GM18870 (cell line): Measurements from ENCODE around the gene INTS13.
"Not testable (repeated sequence)": the region's sequence is repeated elsewhere in the genome, so short reads cannot be mapped to it uniquely, and the experiment has no call there.

ENCODE experiments used
- ATAC-seq: cut with Tn5 transposase; IDR thresholded peaks from one replicate; pipeline ENCODE4 v1.9.1; 2021; ENCODE audit warnings: moderate library complexity; ENCODE audit not compliant: unreplicated experiment

The INTS13 gene

DNA sequence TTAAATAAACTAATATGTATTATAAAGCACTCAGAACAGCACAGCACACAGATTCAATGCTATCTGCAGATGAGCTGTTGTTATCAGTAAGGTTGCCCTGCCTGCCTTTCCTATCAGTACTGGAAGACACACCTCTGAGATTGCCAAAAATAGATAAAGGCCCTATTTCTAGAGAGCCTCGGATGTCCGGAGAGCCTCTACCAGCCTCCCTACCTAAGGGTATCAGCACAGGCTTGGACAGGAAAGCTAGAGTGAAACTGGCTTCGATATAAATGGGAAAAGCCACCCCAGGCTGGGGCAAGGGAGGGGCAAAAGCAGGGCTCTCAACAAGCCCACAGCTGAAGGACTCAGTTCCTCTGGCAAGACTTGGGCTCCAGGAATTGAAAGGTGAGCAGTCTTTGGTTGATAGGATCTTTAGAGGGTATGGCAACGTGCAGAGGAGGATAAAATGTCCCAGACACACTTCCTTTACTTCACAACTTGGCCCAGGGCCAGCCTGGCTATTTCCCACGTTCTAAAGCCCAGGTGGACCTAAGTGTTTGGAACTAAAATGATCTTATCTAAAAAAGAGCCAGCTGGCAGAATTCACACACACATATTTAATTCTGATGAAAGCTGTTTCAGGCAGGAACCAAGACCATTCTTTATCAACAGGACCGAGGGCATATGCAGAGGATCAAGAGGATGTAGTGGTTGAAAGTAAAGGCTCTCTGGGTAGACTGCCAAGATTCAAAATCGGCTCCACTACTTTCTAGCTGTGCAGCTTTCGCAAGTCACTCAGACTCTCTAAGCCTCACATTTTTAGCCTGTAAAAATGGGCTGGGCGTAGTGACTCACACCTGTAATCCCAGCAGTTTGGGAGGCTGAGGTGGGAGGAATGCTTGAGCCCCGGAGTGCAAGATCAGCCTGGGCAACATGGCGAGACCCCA, 67.0 kb downstream of the INTS13 start:
- ATAC-seq, result no peak

DNA sequence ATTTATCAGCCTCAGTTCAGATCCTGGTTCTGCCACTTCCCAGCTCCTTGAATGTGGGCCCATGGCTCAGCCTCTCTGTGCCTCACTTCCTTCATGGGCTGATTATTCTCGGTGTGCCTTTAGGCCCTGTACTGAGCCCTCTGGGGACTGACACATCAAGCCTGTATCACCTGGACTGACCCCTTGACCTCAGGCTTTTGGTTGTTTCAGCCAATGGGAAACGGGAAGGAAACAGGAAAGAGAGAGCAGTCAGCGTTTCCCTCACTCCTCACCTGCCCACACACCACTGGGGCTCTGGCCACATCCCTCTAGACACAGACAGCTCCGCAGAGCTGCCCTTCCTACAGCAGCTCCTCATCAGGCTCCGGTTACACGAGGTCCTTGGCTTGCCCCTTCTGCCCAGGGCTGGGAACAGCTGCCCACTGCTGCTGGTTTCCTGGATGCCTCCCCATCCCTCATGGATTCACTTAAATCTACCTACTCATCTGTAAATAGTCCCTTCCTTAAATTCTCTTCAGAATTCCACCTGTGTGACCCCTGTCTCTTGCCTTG, 67.8 kb downstream of the INTS13 start:
- ATAC-seq, result no peak

DNA sequence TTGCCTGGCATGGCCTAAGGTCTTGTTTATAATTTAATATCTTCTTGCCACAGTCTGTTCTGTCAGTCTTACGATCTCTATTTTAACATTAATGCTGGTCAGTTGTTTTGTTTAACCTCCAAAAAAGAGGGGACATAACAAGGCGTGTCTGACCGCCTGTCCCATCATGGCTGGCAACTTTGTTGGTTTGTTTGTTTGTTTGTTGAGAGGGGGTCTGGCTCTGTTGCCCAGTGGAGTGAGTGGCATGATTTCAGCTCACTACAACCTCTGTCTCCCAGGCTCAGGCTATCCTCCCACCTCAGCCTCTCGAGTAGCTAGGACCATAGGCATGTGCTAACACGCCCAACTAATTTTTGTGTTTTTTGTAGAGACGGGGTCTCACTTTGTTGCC, 68.7 kb downstream of the INTS13 start:
- ATAC-seq, result no peak

DNA sequence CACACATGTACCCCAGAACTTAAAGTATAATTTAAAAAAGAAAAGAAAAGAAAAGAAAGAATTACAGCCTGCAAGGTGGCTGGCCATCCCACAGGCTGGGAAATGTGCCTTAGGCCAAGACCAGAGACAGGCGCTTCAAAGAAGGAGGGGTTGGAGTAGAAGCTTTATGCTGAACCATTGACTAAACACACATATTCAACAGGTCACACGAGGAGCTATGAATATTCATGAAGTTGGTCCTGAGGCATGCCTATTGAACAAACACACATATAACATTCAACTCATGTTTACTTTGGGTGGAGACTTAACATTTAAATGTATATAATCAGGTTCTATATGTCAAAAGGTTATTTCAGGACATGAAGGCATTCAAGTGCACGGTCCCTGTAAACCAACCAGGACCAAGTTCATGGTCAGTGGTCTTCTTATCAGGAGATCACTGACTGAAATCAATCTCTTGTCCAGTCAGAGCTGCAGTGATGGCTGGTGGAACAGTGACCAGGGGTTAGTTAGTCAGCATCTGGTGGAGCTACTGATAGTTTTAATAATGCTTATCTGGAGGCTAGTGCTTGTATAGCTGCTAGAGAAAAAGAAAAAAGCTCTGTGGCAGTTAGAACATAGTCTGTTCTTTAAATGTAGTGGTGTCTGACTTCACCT, 69.2 kb downstream of the INTS13 start:
- no peak for ATAC-seq

DNA sequence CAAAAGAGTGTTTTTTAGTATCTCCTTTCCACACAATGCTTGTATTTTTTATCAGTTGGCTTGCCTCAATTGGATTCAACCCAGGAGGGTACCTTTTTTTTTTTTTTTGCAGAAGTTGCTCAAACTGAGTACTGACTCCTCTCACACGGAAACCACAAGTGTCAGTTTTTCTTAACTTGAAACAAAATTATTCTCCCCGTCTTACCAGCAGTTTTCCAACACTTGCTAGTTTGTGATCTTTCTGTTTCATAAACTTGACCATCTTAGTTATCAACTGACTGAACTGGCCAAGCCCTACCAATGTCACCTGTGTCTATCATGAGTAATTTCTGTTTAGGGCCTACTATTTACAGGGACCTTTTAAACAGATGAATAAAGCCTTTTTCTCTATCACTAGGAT, 70.7 kb downstream of the INTS13 start:
- ATAC-seq, result peak; percentile 68

DNA sequence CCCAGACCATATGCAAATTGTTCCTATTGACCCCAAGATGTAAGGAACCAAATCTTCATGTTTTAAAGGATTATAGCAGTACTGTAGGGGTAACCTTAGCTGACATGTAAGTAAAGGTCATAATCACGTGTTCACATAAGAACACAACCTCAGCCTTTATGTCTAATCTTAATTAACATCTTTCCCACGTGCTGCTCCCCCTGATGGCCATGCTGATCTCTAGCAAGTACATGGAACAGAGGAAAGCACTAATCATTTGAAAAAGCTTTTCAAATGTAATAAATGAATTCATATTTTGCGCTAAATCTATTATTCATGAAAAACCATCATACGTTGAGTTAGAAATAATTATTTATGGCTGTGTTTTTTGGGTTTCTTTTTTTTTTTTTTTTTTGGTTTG, 74.3 kb downstream of the INTS13 start:
- no peak for ATAC-seq

DNA sequence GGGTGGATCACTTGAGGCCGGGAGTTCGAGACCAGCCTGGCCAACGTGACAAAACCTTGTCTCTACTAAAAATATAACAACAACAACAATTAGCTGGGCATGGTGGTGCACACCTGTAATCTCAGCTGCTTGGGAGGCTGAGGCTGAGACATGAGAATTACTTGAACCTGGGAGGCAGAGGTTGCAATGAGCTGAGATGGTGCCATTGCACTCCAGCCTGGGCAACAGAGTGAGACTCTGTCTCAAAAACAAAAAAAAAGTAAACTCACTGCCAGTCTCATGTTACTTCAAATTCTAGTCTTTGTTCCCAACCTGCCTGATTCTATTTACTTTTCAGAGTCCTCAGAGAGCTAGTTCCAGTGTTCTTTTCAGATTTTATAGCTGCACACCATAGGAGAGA, 75.0 kb downstream of the INTS13 start:
- not testable (repeated sequence) for ATAC-seq

DNA sequence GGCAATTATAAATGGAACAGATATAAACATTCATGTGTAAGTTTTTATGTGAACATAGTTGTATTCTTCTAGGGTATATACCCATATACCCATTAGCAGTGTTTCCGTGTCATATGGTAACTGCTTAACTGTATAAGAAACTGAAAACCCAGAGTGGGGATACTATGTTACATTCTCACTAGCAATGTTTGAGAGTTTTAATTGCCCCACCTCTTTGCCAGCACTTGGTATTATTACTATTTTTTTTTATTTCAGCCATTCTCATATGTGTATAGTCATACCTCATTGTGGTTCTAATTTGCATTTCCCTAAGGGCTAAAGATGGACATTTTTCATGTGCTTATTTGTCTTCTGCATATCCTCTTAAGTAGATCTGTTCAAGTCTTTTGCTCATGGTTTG, 76.1 kb downstream of the INTS13 start:
- no peak for ATAC-seq

DNA sequence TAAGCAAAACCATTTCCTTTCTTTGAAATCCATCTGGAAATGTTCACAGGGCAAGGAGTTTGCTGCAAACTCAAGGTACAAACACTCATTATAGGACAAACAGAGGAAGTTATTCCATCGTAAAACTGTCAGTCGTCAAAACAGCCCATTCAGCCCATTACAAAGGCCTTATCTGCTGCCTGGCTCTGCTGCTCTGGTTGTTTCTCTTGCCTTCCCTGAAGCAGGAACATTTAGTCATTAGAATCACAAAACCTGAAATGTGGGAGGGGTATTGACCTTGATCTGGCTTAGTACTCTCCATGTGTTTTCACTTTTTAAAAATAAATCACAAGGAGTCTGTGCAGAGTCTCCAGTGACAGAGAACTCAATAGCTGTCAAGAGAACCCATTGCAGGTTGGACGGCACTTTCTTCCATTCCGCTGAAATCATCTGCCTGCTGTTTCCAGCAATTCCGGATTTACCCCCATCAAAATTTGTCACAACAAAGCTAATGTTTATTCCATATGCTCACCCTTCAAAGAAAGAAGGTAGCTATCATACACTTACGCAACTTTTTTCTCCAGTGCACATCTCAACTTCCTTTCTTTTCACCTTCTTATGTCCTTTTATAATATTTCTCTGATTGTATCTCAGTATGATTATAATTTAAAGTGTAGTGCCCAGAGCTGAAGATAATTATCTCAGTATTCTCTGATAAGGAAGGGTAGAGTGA, 80.2 kb downstream of the INTS13 start:
- no peak for ATAC-seq

DNA sequence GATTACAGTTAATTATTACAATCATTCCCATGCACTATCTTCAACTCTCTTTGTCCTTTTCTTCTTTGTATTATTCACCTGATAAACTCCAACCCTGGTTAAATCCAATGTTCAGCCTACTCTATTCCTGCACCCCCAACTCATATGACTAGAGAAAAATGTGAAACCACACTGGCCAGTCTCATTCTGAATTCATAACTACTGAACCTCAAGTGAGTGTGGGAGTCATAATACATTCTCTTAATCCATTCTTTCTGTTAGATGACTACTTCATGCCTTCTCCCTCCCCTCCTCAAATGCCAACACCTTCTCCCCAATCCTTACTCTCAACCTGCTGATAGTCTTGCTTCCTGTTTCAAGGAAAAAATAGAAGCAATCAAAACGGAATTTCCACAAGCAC, 82.4 kb downstream of the INTS13 start:
- no peak for ATAC-seq
